Panc1 (cell line): Measurements from ENCODE around the gene MVD. TPM values are rescaled to one million over a fixed set of nuclear protein-coding genes. Genes with fewer than 3 reads are reported as not detected.

Experiments
- ATAC-seq: fragments of 200-7000 bp; cut with Tn5 transposase; 2 replicates; pipeline ENCODE4 v1.9.1; 2020; ENCODE audit warnings: mild to moderate bottlenecking, moderate library complexity
- BruUV-seq: library from RNA; stranded (reverse); fragments of 400-500 nt; replicated peaks from 2 replicates; lab custom pipeline; 2021; lab: Mats Ljungman, UMichigan
- CTCF ChIA-PET: fragments of 300-600 bp; sonication (Branson Sonifier 250); formaldehyde crosslinking; loops from one replicate; lab custom pipeline; 2022; ENCODE audit warnings: antibody characterized with exemption; lab: Charles Lee
- POLR2A ChIA-PET: fragments of 300-600 bp; sonication (Branson Sonifier 250); formaldehyde crosslinking; loops from one replicate; lab custom pipeline; 2022; ENCODE audit warnings: antibody characterized with exemption; lab: Charles Lee
- DNase-seq: peaks from one replicate; pipeline ENCODE4 v3.0.0-alpha.2; 2010; ENCODE audit warnings: low read depth, low spot score
- H3K27ac ChIP-seq: 2 replicates; pipeline ENCODE4 v1.5.1; 2011; ENCODE audit warnings: mild to moderate bottlenecking, low read length, inconsistent platforms
- H3K27me3 ChIP-seq: fragments of 200-500 bp; sonication (Bioruptor generic); 2 replicates; pipeline ENCODE4 v1.6.0; 2014; ENCODE audit warnings: low read length, inconsistent platforms; ENCODE audit not compliant: control insufficient read depth, insufficient read depth
- H3K36me3 ChIP-seq: fragments of 200-500 bp; sonication (Bioruptor generic); 2 replicates; pipeline ENCODE4 v1.5.1; 2014; ENCODE audit warnings: inconsistent platforms, mild to moderate bottlenecking, low read length, moderate library complexity; ENCODE audit not compliant: control insufficient read depth, insufficient read depth
- H3K4me1 ChIP-seq: 2 replicates; pipeline ENCODE4 v1.5.1; 2011; ENCODE audit warnings: inconsistent platforms, mild to moderate bottlenecking, low read length, moderate library complexity; ENCODE audit not compliant: control insufficient read depth, insufficient read depth
- H3K4me3 ChIP-seq, 2 experiments: 2 replicates each; pipeline ENCODE4 v1.5.1; 2011 to 2012; ENCODE audit warnings: low read depth in 2 of 2, low read length in 2 of 2, mild to moderate bottlenecking in 2 of 2, inconsistent platforms in 1 of 2, moderate library complexity in 1 of 2
- H3K9me3 ChIP-seq: fragments of 200-500 bp; sonication (Bioruptor generic); 2 replicates; pipeline ENCODE4 v1.5.1; 2014; ENCODE audit warnings: low read depth, mild to moderate bottlenecking, inconsistent platforms, low read length, moderate library complexity; ENCODE audit not compliant: control insufficient read depth, insufficient read depth
- POLR2AphosphoS5 ChIP-seq: IDR thresholded peaks from 2 replicates; pipeline ENCODE4 v1.6.1; 2012; ENCODE audit warnings: mild to moderate bottlenecking, low read depth, low read length, moderate library complexity
- SIN3A ChIP-seq: IDR thresholded peaks from 2 replicates; pipeline ENCODE4 v1.6.1; 2012; ENCODE audit warnings: low read depth, mild to moderate bottlenecking, low read length, moderate library complexity, borderline replicate concordance; ENCODE audit not compliant: insufficient read depth
- TCF7L2 ChIP-seq: IDR thresholded peaks from 2 replicates; pipeline ENCODE4 v1.6.1; 2011; ENCODE audit warnings: mild to moderate bottlenecking, low read depth, low read length, inconsistent platforms
- in situ Hi-C: cut with HindIII; loops from 2 replicates; pipeline ENCODE4 v1.10.0; 2016; ENCODE audit warnings: low sequenced_read_pairs, low pct_unique_long_range_greater_than_20kb
- intact Hi-C: fragments of 100-400 bp; cut with micrococcal nuclease; formaldehyde crosslinking; loops from one replicate; pipeline ENCODE4 v1.10.0; 2022; ENCODE audit not compliant: unreplicated experiment
- total RNA-seq: library from RNA; stranded (reverse); gene quantifications from one replicate; pipeline ENCODE4 v1.2.1, GENCODE V29; 2021; ENCODE audit not compliant: unreplicated experiment
- TF ChIP-seq, protein P1 (sequence below): fragments of 450-650 bp; IDR thresholded peaks from 2 replicates; pipeline ENCODE4 v1.5.1; 2017; ENCODE audit warnings: mild to moderate bottlenecking
- TF ChIP-seq, protein P2 (sequence below), 2 experiments: IDR thresholded peaks; 2 replicates each; pipeline ENCODE4 v1.6.1; 2011 to 2012; ENCODE audit warnings: low read depth in 2 of 2, control low read depth in 1 of 2, low read length in 1 of 2, mild to moderate bottlenecking in 1 of 2, moderate library complexity in 1 of 2; ENCODE audit not compliant: insufficient read depth in 1 of 2

MVD gene
- total RNA-seq, 1 experiment from 2014 or later: 96.8 TPM

DNA sequence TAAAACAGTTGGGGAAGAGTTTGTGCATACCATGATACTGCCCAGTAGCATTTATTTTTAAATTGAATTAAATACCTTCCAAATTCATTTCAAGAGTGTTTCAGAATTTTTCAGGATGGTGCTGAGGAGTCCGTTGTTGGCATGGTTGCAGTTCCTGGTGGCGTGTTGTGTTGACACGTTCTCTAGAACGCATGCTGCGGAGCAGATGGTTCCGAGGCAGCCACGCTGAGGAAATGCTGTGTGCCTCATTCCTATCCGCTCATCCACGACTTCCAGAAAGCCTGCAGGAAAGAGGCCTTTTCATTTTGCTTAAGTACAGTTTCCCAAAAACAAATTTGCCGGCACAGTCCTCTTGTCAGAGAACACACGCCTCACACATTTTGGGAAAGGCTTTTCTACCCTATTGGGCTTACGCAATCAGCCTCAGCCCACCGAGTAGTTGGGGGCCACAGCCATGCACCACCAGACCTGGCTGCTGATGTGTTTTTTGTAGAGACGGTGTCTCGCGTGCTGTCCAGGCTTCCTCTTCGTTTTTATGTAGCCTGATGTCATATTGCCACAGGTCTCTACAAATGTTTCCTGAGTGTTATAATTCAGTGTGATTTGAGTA, 56.6 kb downstream of the MVD start:
- ATAC-seq: no peak
- no TSS peak for BruUV-seq
- no peaks in the 10 kb centered on the region; the same call in 1 of the 2 replicates for H3K36me3 ChIP-seq

DNA sequence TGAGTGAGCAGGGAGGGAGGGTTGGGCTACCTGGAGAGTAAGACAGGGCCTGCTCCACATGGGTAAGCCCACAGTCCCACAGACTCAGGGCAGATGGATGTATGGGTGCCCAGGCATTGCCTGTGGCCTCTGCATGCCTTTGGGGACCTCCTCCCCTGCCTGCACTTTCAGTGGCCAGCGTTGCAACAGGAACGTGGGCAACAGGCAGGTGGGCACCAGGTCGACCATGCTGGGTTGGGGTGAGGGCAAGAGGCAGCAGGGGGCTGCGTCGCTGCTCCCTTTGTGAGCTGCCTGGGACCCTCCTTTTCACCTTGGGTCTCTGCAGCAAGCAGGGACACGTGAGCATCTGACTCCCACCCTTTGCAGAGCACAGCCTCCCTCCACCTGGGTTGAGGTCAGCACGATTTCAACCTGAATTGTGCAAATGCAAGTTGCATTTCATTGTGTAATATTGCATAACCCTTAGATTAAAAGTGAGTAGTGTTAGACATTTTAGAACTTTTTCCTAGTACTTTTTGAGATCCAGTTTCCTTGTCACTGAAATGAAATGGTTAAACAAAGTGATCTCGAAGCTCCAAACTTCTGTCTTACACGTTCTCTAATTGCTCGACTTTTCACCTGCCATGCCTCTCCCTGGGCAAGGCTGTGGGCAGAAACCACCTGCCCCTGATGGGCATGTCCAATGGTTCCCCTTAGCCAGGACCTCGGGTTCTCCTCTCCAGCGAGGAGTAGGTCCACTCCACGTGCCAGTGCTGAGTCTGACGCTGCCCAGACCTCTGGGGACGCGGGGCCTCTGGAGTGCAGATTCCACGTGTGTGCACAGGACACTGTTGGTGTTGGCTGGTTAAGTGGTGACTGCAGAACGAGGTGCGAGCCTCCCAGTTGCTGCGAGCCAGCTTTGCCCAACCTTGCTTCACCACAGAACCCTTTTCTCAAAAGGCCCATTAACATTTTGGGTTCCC, 57.4 kb downstream of the MVD start:
- Histone ChIP-seq H3K4me1 (no peaks in the 10 kb centered on the region), H3K9me3 (no peaks in the 10 kb centered on the region), H3K27me3 (no peaks in the 10 kb centered on the region), H3K27ac (no peak overlapping the region), H3K4me3 (no peak overlapping the region), H3K36me3 (no peaks in the 10 kb centered on the region; the same call in 1 of the 2 replicates)
- DNase-seq: no peak
- TF ChIP-seq, protein P1, sequence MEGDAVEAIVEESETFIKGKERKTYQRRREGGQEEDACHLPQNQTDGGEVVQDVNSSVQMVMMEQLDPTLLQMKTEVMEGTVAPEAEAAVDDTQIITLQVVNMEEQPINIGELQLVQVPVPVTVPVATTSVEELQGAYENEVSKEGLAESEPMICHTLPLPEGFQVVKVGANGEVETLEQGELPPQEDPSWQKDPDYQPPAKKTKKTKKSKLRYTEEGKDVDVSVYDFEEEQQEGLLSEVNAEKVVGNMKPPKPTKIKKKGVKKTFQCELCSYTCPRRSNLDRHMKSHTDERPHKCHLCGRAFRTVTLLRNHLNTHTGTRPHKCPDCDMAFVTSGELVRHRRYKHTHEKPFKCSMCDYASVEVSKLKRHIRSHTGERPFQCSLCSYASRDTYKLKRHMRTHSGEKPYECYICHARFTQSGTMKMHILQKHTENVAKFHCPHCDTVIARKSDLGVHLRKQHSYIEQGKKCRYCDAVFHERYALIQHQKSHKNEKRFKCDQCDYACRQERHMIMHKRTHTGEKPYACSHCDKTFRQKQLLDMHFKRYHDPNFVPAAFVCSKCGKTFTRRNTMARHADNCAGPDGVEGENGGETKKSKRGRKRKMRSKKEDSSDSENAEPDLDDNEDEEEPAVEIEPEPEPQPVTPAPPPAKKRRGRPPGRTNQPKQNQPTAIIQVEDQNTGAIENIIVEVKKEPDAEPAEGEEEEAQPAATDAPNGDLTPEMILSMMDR: no peak
- TF ChIP-seq POLR2AphosphoS5 (no peak), SIN3A (no peak), TCF7L2 (no peak)
- TF ChIP-seq, protein P2, sequence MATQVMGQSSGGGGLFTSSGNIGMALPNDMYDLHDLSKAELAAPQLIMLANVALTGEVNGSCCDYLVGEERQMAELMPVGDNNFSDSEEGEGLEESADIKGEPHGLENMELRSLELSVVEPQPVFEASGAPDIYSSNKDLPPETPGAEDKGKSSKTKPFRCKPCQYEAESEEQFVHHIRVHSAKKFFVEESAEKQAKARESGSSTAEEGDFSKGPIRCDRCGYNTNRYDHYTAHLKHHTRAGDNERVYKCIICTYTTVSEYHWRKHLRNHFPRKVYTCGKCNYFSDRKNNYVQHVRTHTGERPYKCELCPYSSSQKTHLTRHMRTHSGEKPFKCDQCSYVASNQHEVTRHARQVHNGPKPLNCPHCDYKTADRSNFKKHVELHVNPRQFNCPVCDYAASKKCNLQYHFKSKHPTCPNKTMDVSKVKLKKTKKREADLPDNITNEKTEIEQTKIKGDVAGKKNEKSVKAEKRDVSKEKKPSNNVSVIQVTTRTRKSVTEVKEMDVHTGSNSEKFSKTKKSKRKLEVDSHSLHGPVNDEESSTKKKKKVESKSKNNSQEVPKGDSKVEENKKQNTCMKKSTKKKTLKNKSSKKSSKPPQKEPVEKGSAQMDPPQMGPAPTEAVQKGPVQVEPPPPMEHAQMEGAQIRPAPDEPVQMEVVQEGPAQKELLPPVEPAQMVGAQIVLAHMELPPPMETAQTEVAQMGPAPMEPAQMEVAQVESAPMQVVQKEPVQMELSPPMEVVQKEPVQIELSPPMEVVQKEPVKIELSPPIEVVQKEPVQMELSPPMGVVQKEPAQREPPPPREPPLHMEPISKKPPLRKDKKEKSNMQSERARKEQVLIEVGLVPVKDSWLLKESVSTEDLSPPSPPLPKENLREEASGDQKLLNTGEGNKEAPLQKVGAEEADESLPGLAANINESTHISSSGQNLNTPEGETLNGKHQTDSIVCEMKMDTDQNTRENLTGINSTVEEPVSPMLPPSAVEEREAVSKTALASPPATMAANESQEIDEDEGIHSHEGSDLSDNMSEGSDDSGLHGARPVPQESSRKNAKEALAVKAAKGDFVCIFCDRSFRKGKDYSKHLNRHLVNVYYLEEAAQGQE (IDR thresholded peaks at IDR 0.05; ENCODE audit: insufficient read depth in 1 of 2, low read depth in 2 of 2, low read length in 1 of 2): no peak
- intact Hi-C loops: no loop called here
- ATAC-seq: no peak
- POLR2A ChIA-PET: no interaction called here
- in situ Hi-C loops: no loop called here
- BruUV-seq: no TSS peak
- CTCF ChIA-PET: no interaction called here

More for the DNA sequence above, 56.6 kb downstream of the MVD start:
- POLR2A ChIA-PET: no interaction called here
- Histone ChIP-seq H3K9me3 (no peaks in the 10 kb centered on the region), H3K27ac (no peak overlapping the region), H3K4me3 (no peak overlapping the region), H3K4me1 (no peaks in the 10 kb centered on the region), H3K27me3 (no peaks in the 10 kb centered on the region)
- intact Hi-C loops: no loop called here
- in situ Hi-C loops: no loop called here
- TF ChIP-seq, protein P1: no peak
- TF ChIP-seq, protein P2 (IDR thresholded peaks at IDR 0.05; ENCODE audit: insufficient read depth in 1 of 2, low read depth in 2 of 2, low read length in 1 of 2): no peak
- TF ChIP-seq TCF7L2 (no peak), POLR2AphosphoS5 (no peak), SIN3A (no peak)
- CTCF ChIA-PET: no interaction called here
- no peak for DNase-seq
